HepG2 (cell line): ENCODE results near the gene DDAH2. TPM values are rescaled to one million over a fixed set of nuclear protein-coding genes. Genes with fewer than 3 reads are reported as not detected.

Experiments used
- ASH2L ChIP-seq: fragments of 300-600, 200-600 bp; sonication (generic); IDR thresholded peaks from 2 replicates; pipeline ENCODE4 v1.7.0; 2017; ENCODE audit warnings: low read depth, mild to moderate bottlenecking, moderate library complexity, mixed read lengths, low read length; ENCODE audit not compliant: insufficient read length
- ATRX ChIP-seq: sonication (generic); formaldehyde crosslinking; IDR thresholded peaks from 2 replicates; pipeline ENCODE4 v1.4.0; 2020; ENCODE audit warnings: missing genetic modification reagents, borderline replicate concordance
- CHD4 ChIP-seq: fragments of 200-600 bp; sonication (generic); IDR thresholded peaks from 2 replicates; pipeline ENCODE4 v1.7.0; 2017; ENCODE audit warnings: mild to moderate bottlenecking, low read length, borderline replicate concordance
- DBP ChIP-seq: sonication (generic); formaldehyde crosslinking; IDR thresholded peaks from 2 replicates; pipeline ENCODE4 v1.4.0; 2020; ENCODE audit warnings: missing genetic modification reagents; ENCODE audit errors: not compliant biosample characterization
- ELF4 ChIP-seq: sonication (generic); formaldehyde crosslinking; IDR thresholded peaks from 2 replicates; pipeline ENCODE4 v1.5.0; 2020; ENCODE audit warnings: missing genetic modification reagents, mild to moderate bottlenecking, moderate library complexity, borderline replicate concordance
- GPN1 ChIP-seq: sonication (generic); formaldehyde crosslinking; IDR thresholded peaks from 2 replicates; pipeline ENCODE4 v1.5.1; 2020; ENCODE audit warnings: missing genetic modification reagents, borderline replicate concordance
- MNT ChIP-seq: fragments of 450-650 bp; IDR thresholded peaks from 2 replicates; pipeline ENCODE4 v1.6.1; 2016
- POLR2AphosphoS2 ChIP-seq: IDR thresholded peaks from 2 replicates; pipeline ENCODE4 v1.6.1; 2011; ENCODE audit warnings: low read depth, low read length, improper control_type of control experiment
- SP5 ChIP-seq: IDR thresholded peaks from 2 replicates; pipeline ENCODE4 v1.6.1; 2016; ENCODE audit warnings: low read depth, borderline replicate concordance
- SRSF9 ChIP-seq: fragments of 200-400 bp; formaldehyde crosslinking; IDR thresholded peaks from 2 replicates; pipeline ENCODE4 v1.6.1; 2018; ENCODE audit warnings: borderline replicate concordance, mild to moderate bottlenecking, low read depth, low read length; ENCODE audit not compliant: insufficient read depth, poor library complexity, severe bottlenecking
- ZFP36 ChIP-seq: fragments of 150-350 bp; IDR thresholded peaks from 2 replicates; pipeline ENCODE4 v1.6.1; 2018; ENCODE audit warnings: borderline replicate concordance, low read length, low read depth; ENCODE audit not compliant: partially characterized antibody
- ZNF207 ChIP-seq: fragments of 450-650 bp; IDR thresholded peaks from 2 replicates; pipeline ENCODE4 v1.6.1; 2016; ENCODE audit warnings: antibody characterized with exemption, borderline replicate concordance
- ZNF597 ChIP-seq: sonication (generic); formaldehyde crosslinking; IDR thresholded peaks from 2 replicates; pipeline ENCODE4 v1.5.0; 2020; ENCODE audit warnings: missing genetic modification reagents
- polyA plus RNA-seq, 8 experiments: library from polyadenylated mRNA; depleted of rRNA in 3 of 8; stranded (reverse) in 7 of 8; unstranded in 1 of 8; fragments of >200 nt; fragmentation: Illumina TruSeq in 4 of 8; extraction: Trizol in 4 of 8; gene quantifications; 2 replicates each; pipeline versions ENCODE4 v1.2.1 to v1.2.3, GENCODE V29; 2011 to 2016; ENCODE audit warnings: low read depth in 4 of 8, missing spikeins in 1 of 8, mixed read lengths in 1 of 8; ENCODE audit not compliant: insufficient read depth in 1 of 8
- total RNA-seq, 5 experiments: library from RNA; depleted of rRNA; stranded (reverse); fragments of >200 nt; fragmentation: Illumina TruSeq; extraction: Trizol; gene quantifications; 2 replicates each; pipeline ENCODE4 v1.2.3, GENCODE V29; 2016; ENCODE audit warnings: low read depth in 1 of 5
- TF ChIP-seq, protein P1 (sequence below): sonication (generic); formaldehyde crosslinking; IDR thresholded peaks from 2 replicates; pipeline ENCODE4 v1.4.0; 2020; ENCODE audit warnings: missing genetic modification reagents

DDAH2 gene
- total and polyA plus RNA-seq, 2 of the 13 experiments (the other 11 are each of a cell fraction or from before 2014, with no cell fraction given) = 16.4 to 21.1 TPM

- TF ChIP-seq MNT (peak; percentile 5; the same call in 1 of the 2 replicates), ZNF597 (CRISPR knock-in tag) (no peak), SRSF9 (no peak), SP5 (CRISPR knock-in tag) (peak; percentile 99), ATRX (CRISPR knock-in tag) (no peak), ELF4 (CRISPR knock-in tag) (peak; percentile 68; the same call in 1 of the 2 replicates), GPN1 (CRISPR knock-in tag) (no peak), ZNF207 (no peak), POLR2AphosphoS2 (0 out of 2 replicates have a peak, but pooled peaks have one; percentile 34), CHD4 (no peak), ASH2L (peak; percentile 70), DBP (CRISPR knock-in tag) (peak; percentile 15), ZFP36 (peak; percentile 15)
- TF ChIP-seq, protein P1, sequence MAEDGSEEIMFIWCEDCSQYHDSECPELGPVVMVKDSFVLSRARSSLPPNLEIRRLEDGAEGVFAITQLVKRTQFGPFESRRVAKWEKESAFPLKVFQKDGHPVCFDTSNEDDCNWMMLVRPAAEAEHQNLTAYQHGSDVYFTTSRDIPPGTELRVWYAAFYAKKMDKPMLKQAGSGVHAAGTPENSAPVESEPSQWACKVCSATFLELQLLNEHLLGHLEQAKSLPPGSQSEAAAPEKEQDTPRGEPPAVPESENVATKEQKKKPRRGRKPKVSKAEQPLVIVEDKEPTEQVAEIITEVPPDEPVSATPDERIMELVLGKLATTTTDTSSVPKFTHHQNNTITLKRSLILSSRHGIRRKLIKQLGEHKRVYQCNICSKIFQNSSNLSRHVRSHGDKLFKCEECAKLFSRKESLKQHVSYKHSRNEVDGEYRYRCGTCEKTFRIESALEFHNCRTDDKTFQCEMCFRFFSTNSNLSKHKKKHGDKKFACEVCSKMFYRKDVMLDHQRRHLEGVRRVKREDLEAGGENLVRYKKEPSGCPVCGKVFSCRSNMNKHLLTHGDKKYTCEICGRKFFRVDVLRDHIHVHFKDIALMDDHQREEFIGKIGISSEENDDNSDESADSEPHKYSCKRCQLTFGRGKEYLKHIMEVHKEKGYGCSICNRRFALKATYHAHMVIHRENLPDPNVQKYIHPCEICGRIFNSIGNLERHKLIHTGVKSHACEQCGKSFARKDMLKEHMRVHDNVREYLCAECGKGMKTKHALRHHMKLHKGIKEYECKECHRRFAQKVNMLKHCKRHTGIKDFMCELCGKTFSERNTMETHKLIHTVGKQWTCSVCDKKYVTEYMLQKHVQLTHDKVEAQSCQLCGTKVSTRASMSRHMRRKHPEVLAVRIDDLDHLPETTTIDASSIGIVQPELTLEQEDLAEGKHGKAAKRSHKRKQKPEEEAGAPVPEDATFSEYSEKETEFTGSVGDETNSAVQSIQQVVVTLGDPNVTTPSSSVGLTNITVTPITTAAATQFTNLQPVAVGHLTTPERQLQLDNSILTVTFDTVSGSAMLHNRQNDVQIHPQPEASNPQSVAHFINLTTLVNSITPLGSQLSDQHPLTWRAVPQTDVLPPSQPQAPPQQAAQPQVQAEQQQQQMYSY = peak; percentile 68
Observed at GRCh38 chr6:31729515-31729978, 448 bp upstream of the DDAH2 start (continued).
